ENCODE data around the gene RAPH1. TPM values are rescaled to one million over a fixed set of nuclear protein-coding genes. Genes with fewer than 3 reads are reported as not detected.

RAPH1 gene
- total RNA-seq, 1 experiment from 2014 or later, result 114 TPM

- H3K27me3 Mint-ChIP-seq (ENCODE audit: insufficient read depth, unreplicated experiment), result no peaks in the 10 kb centered on the region
- H3K27me3 ChIP-seq (replicated peaks; ENCODE audit: control insufficient read depth, insufficient read depth, low read length), result no peaks in the 10 kb centered on the region
- TF ChIP-seq CTCF (IDR thresholded peaks at IDR 0.05; ENCODE audit: insufficient read depth in 1 of 2, low read depth in 1 of 2, low read length in 1 of 2, severe bottlenecking in 1 of 2, unreplicated experiment in 1 of 2), result no peak
- H3K4me3 ChIP-seq (ENCODE audit: low read depth, low read length), result no peak overlapping the region
- H3K36me3 ChIP-seq (ENCODE audit: control insufficient read depth, insufficient read depth, low read length), result no peaks in the 10 kb centered on the region; the same call in 1 of the 2 replicates
- H3K9me3 Mint-ChIP-seq (ENCODE audit: unreplicated experiment), result no peaks in the 10 kb centered on the region
- BruUV-seq (replicated peaks), result no TSS peak
- no peak overlapping the region for H3K4me3 Mint-ChIP-seq (ENCODE audit: unreplicated experiment)
- H3K4me1 ChIP-seq, result peaks cover 3% of the 10 kb centered on the region; the same call in 1 of the 2 replicates
- no peak overlapping the region for H3K27ac Mint-ChIP-seq (ENCODE audit: unreplicated experiment)
- peaks cover 78% of the 10 kb centered on the region for H3K36me3 Mint-ChIP-seq (ENCODE audit: insufficient read depth, unreplicated experiment)
- DNase-seq, result no peak
- intact Hi-C loops (cut with micrococcal nuclease; ENCODE audit: unreplicated experiment), result no loop called here
- CTCF ChIA-PET, result no interaction called here
- POLR2A ChIA-PET, result no interaction called here
- H3K9me3 ChIP-seq, result no peaks in the 10 kb centered on the region
- H3K4me1 Mint-ChIP-seq (ENCODE audit: low read depth, unreplicated experiment), result peaks cover 14% of the 10 kb centered on the region
Measured at GRCh38 chr2:203492965-203493364, 42.1 kb downstream of the RAPH1 start.

GRCh38 chr2:203490391-203490790 lies 44.7 kb downstream of the RAPH1 start:
- no TSS peak for BruUV-seq (replicated peaks)
- no peak for DNase-seq
- H3K27me3 Mint-ChIP-seq (ENCODE audit: insufficient read depth, unreplicated experiment), result no peaks in the 10 kb centered on the region
- H3K4me3 ChIP-seq (ENCODE audit: low read depth, low read length), result no peak overlapping the region
- peaks cover 7% of the 10 kb centered on the region for H3K4me1 Mint-ChIP-seq (ENCODE audit: low read depth, unreplicated experiment)
- TF ChIP-seq CTCF (IDR thresholded peaks at IDR 0.05; ENCODE audit: insufficient read depth in 1 of 2, low read depth in 1 of 2, low read length in 1 of 2, severe bottlenecking in 1 of 2, unreplicated experiment in 1 of 2), result no peak
- H3K36me3 Mint-ChIP-seq (ENCODE audit: insufficient read depth, unreplicated experiment), result peaks cover 89% of the 10 kb centered on the region
- no peaks in the 10 kb centered on the region for H3K9me3 ChIP-seq
- no peak overlapping the region for H3K27ac Mint-ChIP-seq (ENCODE audit: unreplicated experiment)
- H3K9me3 Mint-ChIP-seq (ENCODE audit: unreplicated experiment), result no peaks in the 10 kb centered on the region
- H3K4me3 Mint-ChIP-seq (ENCODE audit: unreplicated experiment), result no peak overlapping the region
- intact Hi-C loops (cut with micrococcal nuclease; ENCODE audit: unreplicated experiment), result no loop called here
- POLR2A ChIA-PET, result no interaction called here
- H3K27me3 ChIP-seq (replicated peaks; ENCODE audit: control insufficient read depth, insufficient read depth, low read length), result no peaks in the 10 kb centered on the region
- CTCF ChIA-PET, result no interaction called here
- no peaks in the 10 kb centered on the region for H3K4me1 ChIP-seq
- no peaks in the 10 kb centered on the region for H3K36me3 ChIP-seq (ENCODE audit: control insufficient read depth, insufficient read depth, low read length)

- Mint-ChIP-seq H3K9me3 (ENCODE audit: unreplicated experiment) (no peaks in the 10 kb centered on the region), H3K36me3 (ENCODE audit: insufficient read depth, unreplicated experiment) (peaks cover 82% of the 10 kb centered on the region), H3K4me3 (ENCODE audit: unreplicated experiment) (no peak overlapping the region), H3K27me3 (ENCODE audit: insufficient read depth, unreplicated experiment) (no peaks in the 10 kb centered on the region), H3K4me1 (ENCODE audit: low read depth, unreplicated experiment) (peaks cover 7% of the 10 kb centered on the region), H3K27ac (ENCODE audit: unreplicated experiment) (no peak overlapping the region)
- H3K36me3 ChIP-seq (ENCODE audit: control insufficient read depth, insufficient read depth, low read length), result no peaks in the 10 kb centered on the region
- intact Hi-C loops (cut with micrococcal nuclease; ENCODE audit: unreplicated experiment), result no loop called here
- ChIA-PET CTCF (no interaction called here), POLR2A (no interaction called here)
- no TSS peak for BruUV-seq (replicated peaks)
- no peak overlapping the region for H3K4me3 ChIP-seq (ENCODE audit: low read depth, low read length)
- TF ChIP-seq CTCF (IDR thresholded peaks at IDR 0.05; ENCODE audit: insufficient read depth in 1 of 2, low read depth in 1 of 2, low read length in 1 of 2, severe bottlenecking in 1 of 2, unreplicated experiment in 1 of 2), result no peak
- no peak for DNase-seq
- H3K9me3 ChIP-seq, result no peaks in the 10 kb centered on the region
- H3K27me3 ChIP-seq (replicated peaks; ENCODE audit: control insufficient read depth, insufficient read depth, low read length), result no peaks in the 10 kb centered on the region
- no peaks in the 10 kb centered on the region for H3K4me1 ChIP-seq
Measured at GRCh38 chr2:203489531-203489930, 45.6 kb downstream of the RAPH1 start.

Data from Caco-2 (cell line).